GM21360 (cell line): ENCODE results near the gene SERP1.
"Not testable (repeated sequence)": the region's sequence is repeated elsewhere in the genome, so short reads cannot be mapped to it uniquely, and the experiment has no call there.

ENCODE experiments used
- ATAC-seq: cut with Tn5 transposase; IDR thresholded peaks from one replicate; pipeline ENCODE4 v1.9.1; 2021; ENCODE audit warnings: mild to moderate bottlenecking, moderate library complexity; ENCODE audit not compliant: unreplicated experiment

The SERP1 gene

GRCh38 chr3:150540297-150540696 is 6.0 kb downstream of the SERP1 start:
- ATAC-seq = no peak

- ATAC-seq = no peak
These were observed 7.7 kb downstream of the SERP1 start for GRCh38 chr3:150538324-150539208.

DNA sequence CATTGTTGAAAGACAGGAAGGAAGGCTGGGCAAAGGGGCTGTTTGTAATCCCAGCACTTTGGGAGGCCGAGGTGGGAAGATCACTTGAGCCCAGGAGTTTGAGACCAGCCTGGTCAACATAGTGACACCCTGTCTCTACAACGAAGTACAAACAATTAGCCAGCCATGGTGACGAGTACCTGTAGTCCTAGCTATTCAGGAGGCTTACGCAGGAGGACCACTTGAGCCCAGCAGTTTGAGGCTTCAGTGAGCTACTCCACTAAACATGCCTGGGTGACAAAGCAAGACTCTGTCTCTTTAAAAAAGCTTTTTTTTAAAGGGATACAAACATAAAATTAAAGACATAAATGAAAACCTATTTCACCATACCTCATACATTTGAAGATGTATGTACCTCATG is 11.1 kb downstream of the SERP1 start:
- ATAC-seq = no peak

GRCh38 chr3:150531775-150532174 is 14.5 kb downstream of the SERP1 start:
- no peak for ATAC-seq

GRCh38 chr3:150528354-150528797 is 17.9 kb downstream of the SERP1 start:
- no peak for ATAC-seq

GRCh38 chr3:150527464-150528255 is 18.6 kb downstream of the SERP1 start:
- no peak for ATAC-seq

DNA sequence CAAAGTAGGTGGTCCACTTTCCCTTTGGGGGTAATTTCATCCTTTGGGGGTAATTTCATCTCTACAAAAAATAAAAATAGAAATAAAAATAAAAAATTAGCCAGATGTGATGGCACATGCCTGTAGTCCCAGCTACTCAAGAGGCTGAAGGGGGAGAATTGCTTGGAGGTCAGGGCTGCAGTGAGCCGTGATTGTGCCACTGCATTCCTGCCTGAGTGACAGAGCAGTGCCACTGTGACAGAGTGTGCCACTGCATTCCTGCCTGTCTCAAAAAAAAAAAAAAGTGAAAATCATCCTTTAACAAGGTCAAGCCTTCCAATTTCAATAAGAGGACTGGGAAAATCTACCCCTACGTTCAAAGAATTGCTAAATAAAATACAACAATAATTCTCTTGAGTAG is 22.8 kb downstream of the SERP1 start:
- ATAC-seq = no peak

GRCh38 chr3:150521463-150521862 is 24.8 kb downstream of the SERP1 start:
- ATAC-seq = no peak

DNA sequence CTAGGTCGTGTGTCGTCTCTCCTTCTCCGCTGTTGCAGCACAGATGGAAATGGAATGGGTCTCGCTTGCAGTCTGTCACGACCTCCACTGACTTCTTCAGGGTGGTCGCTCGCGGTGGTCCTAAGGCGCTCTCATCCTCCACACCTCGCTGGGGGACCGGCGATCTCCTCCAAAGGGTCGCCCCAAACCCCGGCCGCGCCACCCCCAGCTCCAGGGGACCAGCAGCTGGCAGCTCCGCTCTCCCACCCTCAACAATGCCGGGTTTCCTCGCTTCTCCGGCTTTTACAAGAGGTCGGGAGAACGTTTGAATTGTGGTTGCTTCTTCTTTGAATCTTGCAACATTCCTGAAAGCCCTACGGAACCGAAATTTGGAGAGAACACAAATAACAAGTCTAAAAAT is 25.9 kb downstream of the SERP1 start:
- no peak for ATAC-seq

DNA sequence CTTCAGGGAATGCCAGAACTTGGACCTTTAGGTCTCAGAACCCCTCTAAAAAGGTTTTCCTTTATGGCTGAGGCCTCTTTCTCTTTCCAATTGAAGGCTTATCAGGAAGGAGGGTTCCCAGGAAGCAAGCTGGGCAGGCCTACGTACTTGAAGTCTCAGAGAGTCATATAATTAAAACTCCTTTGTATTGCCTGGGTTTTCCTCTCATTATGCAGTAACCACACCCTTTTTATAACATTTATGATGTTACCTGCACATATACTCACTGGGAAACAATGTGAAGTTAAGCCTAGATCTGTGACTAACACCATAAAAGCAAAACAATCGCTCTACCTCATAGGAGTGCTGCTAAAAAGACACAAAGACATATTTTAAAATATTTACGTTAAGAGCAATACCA is 27.3 kb downstream of the SERP1 start:
- ATAC-seq = no peak

DNA sequence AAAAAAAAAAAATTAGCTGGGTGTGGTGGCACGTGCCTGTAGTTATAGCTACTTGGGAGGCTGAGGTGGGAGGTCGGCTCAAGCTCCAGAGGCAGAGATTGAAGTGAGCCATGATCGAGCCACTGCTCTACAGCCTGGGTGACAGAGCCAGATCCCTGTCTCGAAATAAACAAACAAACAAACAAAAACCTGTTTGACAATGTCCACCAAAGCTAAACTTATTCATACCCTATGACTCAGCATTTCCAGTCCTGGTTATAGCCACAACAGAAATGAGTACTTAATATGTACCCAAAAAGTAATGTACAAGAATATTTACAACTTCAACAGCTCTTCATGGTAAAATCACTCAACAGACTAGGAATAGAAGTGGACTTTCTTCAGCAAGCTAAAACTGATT is 31.1 kb downstream of the SERP1 start:
- ATAC-seq = no peak

GRCh38 chr3:150511122-150511821 is 35.0 kb downstream of the SERP1 start:
- ATAC-seq = no peak

DNA sequence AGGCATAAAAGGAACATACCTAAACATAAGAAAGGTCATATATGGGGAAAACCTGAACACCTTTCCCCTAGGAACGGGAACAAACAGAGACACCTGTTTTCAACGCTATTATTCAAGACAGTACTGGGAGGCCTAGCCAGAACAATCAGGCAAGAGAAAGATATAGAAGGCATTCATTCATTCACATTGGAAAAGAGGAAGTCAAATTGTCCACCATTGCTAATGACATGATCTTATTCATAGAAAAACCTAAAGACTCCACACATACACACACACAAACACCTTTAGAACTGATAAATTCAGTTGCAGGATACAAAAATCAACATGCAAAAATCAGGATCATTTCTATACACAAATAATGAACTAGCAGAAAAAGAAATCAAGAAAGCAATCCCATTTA is 36.5 kb downstream of the SERP1 start:
- no peak for ATAC-seq

- no peak for ATAC-seq
These were observed 37.9 kb downstream of the SERP1 start for GRCh38 chr3:150508401-150508800.

DNA sequence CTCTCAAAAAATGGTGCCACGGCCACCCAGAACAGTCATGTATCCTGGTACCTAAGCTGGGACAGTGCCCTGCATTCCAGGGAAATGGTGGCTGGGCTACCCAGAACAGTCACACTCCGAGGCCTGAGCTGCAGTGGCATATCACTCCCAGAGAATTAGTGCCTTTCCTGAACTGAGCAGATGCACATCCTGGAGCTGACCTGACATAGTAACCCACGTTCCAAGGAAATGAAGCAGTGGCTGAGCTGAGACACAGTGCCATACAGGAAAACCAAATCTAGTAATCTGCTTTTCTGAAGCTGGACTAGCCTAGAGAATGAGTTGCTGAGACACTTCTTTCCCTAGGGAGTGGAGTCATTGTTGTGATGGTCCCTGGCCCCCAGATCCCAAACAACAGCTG is 41.8 kb downstream of the SERP1 start:
- no peak for ATAC-seq

GRCh38 chr3:150503402-150504099 is 42.7 kb downstream of the SERP1 start:
- no peak for ATAC-seq

DNA sequence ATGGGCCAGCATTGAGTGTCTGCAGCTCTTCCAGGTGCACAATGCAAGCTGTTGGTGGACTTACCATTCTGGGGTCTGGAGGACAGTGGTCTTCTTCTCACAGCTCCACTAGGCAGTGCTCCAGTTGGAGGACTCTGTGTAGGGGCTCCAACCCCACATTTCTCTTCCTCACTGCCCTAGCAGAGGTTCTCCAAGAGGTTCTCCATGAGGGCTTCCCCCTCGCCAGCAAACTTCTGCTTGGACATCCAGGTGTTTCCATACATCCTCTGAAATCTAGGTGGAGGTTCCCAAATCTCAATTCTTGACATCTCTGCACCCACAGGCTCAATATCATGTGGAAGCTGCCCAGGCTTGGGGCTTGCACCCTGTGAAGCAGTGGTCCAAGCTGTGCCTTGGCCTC is 45.3 kb downstream of the SERP1 start:
- ATAC-seq = not testable (repeated sequence)

DNA sequence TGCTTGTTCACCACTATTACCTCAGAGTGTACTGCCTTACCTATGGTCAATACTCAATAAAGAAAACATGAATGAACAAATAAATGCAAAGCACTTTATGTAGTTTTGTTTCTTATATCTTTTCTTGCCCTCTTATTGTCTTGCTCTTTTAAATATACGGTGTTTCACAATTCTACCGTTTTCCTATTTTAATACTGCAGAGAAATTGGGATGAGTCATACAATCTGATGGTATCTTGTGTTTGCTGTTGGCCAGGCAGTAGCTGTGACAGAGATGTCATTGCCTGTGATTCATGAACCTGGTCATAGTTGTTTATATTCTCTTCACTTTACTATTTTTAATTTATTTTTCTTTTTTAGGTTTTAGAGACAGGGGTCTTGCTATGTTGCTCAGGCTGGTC is 48.3 kb downstream of the SERP1 start:
- no peak for ATAC-seq

DNA sequence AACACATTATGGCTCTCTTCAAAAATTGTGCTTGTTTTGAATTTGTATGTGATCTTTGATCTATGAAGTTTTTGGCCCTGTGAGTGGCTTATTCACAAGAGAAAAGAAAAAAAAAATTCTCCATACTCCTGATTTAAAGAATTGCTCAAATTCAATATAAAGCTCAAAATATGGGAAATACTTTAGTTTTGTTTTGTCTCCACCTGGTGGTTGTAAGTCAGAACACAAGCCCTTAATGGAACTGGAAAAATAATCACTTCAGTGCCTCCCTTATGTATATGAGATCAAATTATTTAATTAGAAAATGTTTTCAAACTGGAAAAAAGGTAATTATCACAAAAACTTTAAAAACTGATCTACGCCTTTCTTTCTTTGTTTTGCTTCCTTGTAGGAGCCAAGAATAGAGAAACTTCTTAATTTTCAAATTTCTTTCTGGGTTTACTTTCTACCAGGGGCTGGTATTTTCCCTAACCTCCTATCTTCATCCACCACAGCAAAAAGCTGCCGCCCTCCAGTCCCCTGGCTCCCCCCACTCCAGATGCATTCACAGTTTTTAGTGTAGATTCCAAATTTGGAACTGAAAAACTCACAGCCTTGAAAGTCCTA is 50.6 kb downstream of the SERP1 start:
- ATAC-seq = no peak

DNA sequence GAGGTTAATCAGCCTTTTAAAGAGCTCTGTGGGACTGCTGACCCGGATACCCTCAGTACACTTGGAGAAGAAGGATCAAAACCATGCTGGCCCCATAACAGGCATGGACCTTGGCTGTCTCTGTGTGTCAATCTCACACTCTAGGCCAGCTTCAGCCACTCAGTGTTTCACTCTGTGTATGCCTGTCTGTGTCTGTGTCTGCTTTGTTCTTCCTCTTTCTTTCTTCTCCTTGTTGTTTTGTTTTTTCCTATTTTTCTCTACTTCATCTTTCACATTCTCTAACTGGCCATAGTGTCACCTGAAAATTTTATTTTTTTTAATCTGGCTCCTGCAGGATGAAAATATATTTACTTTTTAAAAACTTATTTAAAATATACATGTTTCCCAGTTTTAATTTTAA is 51.1 kb downstream of the SERP1 start:
- no peak for ATAC-seq
